NCI-H446 (cell line): Measurements from ENCODE around the gene MED22.
"Not testable (repeated sequence)": the region's sequence is repeated elsewhere in the genome, so short reads cannot be mapped to it uniquely, and the experiment has no call there.

ENCODE experiments used
- DNase-seq, 2 experiments: peaks; one replicate each; lab custom pipeline; 2025; lab: John Stamatoyannopoulos, UW

Gene MED22

GRCh38 chr9:133334888-133335287, 13.0 kb downstream of the MED22 start:
- not testable (repeated sequence) for DNase-seq

GRCh38 chr9:133334161-133334560, 13.8 kb downstream of the MED22 start:
- DNase-seq: no peak

- DNase-seq: no peak
These were observed 14.4 kb downstream of the MED22 start for GRCh38 chr9:133333566-133333965.

GRCh38 chr9:133333011-133333410, 14.9 kb downstream of the MED22 start:
- no peak for DNase-seq

GRCh38 chr9:133332381-133332730, 15.6 kb downstream of the MED22 start:
- no peak for DNase-seq

- no peak for DNase-seq
These were observed 16.1 kb downstream of the MED22 start for GRCh38 chr9:133331641-133332380.

- no peak for DNase-seq
These were observed 16.7 kb downstream of the MED22 start for GRCh38 chr9:133331221-133331620.

GRCh38 chr9:133329306-133330156, 18.4 kb downstream of the MED22 start:
- DNase-seq: not testable (repeated sequence)

GRCh38 chr9:133327834-133328484, 20.0 kb downstream of the MED22 start:
- DNase-seq: no peak

GRCh38 chr9:133327021-133327420, 20.9 kb downstream of the MED22 start:
- not testable (repeated sequence) for DNase-seq

- no peak for DNase-seq
These were observed 23.8 kb downstream of the MED22 start for GRCh38 chr9:133323991-133324703.

- DNase-seq: no peak
These were observed 24.7 kb downstream of the MED22 start for GRCh38 chr9:133323211-133323610.

- no peak for DNase-seq
These were observed 25.2 kb downstream of the MED22 start for GRCh38 chr9:133322701-133323100.

GRCh38 chr9:133321411-133321935, 26.5 kb downstream of the MED22 start:
- no peak for DNase-seq

- no peak for DNase-seq
These were observed 27.5 kb downstream of the MED22 start for GRCh38 chr9:133320421-133320881.

GRCh38 chr9:133317551-133317950, 30.4 kb downstream of the MED22 start:
- DNase-seq: not testable (repeated sequence)

GRCh38 chr9:133315997-133316396, 31.9 kb downstream of the MED22 start:
- DNase-seq: no peak

GRCh38 chr9:133309608-133310007, 38.3 kb downstream of the MED22 start:
- DNase-seq: no peak

- DNase-seq: no peak
These were observed 40.6 kb downstream of the MED22 start for GRCh38 chr9:133307301-133307700.

GRCh38 chr9:133306242-133307204, 41.4 kb downstream of the MED22 start:
- DNase-seq: no peak

GRCh38 chr9:133305731-133306130, 42.2 kb downstream of the MED22 start:
- DNase-seq: no peak
